ENCODE results near the gene COMMD1.
A peak's percentile ranks its signal among the peaks of the same experiment; 100 is the strongest.
"Not testable (repeated sequence)": the region's sequence is repeated elsewhere in the genome, so short reads cannot be mapped to it uniquely, and the experiment has no call there.

The COMMD1 gene

GRCh38 chr2:62014102-62014501 is 108.6 kb downstream of the COMMD1 start:
- no peak for DNase-seq (ENCODE audit: low read depth in 1 of 2, low spot score in 1 of 2)

- no peak for DNase-seq (ENCODE audit: low read depth in 1 of 2, low spot score in 1 of 2)
Measured at GRCh38 chr2:62016957-62017356, 111.5 kb downstream of the COMMD1 start.

- no peak for DNase-seq (ENCODE audit: low read depth in 1 of 2, low spot score in 1 of 2)
Measured at GRCh38 chr2:62029910-62030309, 124.4 kb downstream of the COMMD1 start.

- no peak for DNase-seq (ENCODE audit: low read depth in 1 of 2, low spot score in 1 of 2)
Measured at GRCh38 chr2:62030902-62031301, 125.4 kb downstream of the COMMD1 start.

- no peak for DNase-seq (ENCODE audit: low read depth in 1 of 2, low spot score in 1 of 2)
Measured at GRCh38 chr2:62032096-62032495, 126.6 kb downstream of the COMMD1 start.

GRCh38 chr2:62034715-62035114 is 129.2 kb downstream of the COMMD1 start:
- no peak for DNase-seq (ENCODE audit: low read depth in 1 of 2, low spot score in 1 of 2)

GRCh38 chr2:62036229-62036628 is 130.8 kb downstream of the COMMD1 start:
- DNase-seq (ENCODE audit: low read depth in 1 of 2, low spot score in 1 of 2) = no peak

GRCh38 chr2:62036761-62037250 is 131.3 kb downstream of the COMMD1 start:
- no peak for DNase-seq (ENCODE audit: low read depth in 1 of 2, low spot score in 1 of 2)

- DNase-seq (ENCODE audit: low read depth in 1 of 2, low spot score in 1 of 2) = peak in 1 of 2 donors; percentile 12
Measured at GRCh38 chr2:62038975-62039771, 133.7 kb downstream of the COMMD1 start.

- no peak for DNase-seq (ENCODE audit: low read depth in 1 of 2, low spot score in 1 of 2)
Measured at GRCh38 chr2:62040926-62041325, 135.5 kb downstream of the COMMD1 start.

- DNase-seq (ENCODE audit: low read depth in 1 of 2, low spot score in 1 of 2) = not testable (repeated sequence)
Measured at GRCh38 chr2:62041701-62042385, 136.4 kb downstream of the COMMD1 start.

- DNase-seq (ENCODE audit: low read depth in 1 of 2, low spot score in 1 of 2) = no peak
Measured at GRCh38 chr2:62042400-62042799, 136.9 kb downstream of the COMMD1 start.

- DNase-seq (ENCODE audit: low read depth in 1 of 2, low spot score in 1 of 2) = no peak
Measured at GRCh38 chr2:62042944-62043343, 137.5 kb downstream of the COMMD1 start.

GRCh38 chr2:62045017-62045543 is 139.6 kb downstream of the COMMD1 start:
- DNase-seq (ENCODE audit: low read depth in 1 of 2, low spot score in 1 of 2) = no peak

- no peak for DNase-seq (ENCODE audit: low read depth in 1 of 2, low spot score in 1 of 2)
Measured at GRCh38 chr2:62046141-62046540, 140.7 kb downstream of the COMMD1 start.

GRCh38 chr2:62050456-62051045 is 145.1 kb downstream of the COMMD1 start:
- DNase-seq (ENCODE audit: low read depth in 1 of 2, low spot score in 1 of 2) = no peak

- no peak for DNase-seq (ENCODE audit: low read depth in 1 of 2, low spot score in 1 of 2)
Measured at GRCh38 chr2:62054029-62054791, 148.7 kb downstream of the COMMD1 start.

GRCh38 chr2:62054916-62055450 is 149.5 kb downstream of the COMMD1 start:
- DNase-seq (ENCODE audit: low read depth in 1 of 2, low spot score in 1 of 2) = no peak

- DNase-seq (ENCODE audit: low read depth in 1 of 2, low spot score in 1 of 2) = no peak
Measured at GRCh38 chr2:62055724-62056336, 150.4 kb downstream of the COMMD1 start.

GRCh38 chr2:62056341-62056740 is 150.9 kb downstream of the COMMD1 start:
- DNase-seq (ENCODE audit: low read depth in 1 of 2, low spot score in 1 of 2) = no peak
